ENCODE results near the gene ZMIZ1.

DNA sequence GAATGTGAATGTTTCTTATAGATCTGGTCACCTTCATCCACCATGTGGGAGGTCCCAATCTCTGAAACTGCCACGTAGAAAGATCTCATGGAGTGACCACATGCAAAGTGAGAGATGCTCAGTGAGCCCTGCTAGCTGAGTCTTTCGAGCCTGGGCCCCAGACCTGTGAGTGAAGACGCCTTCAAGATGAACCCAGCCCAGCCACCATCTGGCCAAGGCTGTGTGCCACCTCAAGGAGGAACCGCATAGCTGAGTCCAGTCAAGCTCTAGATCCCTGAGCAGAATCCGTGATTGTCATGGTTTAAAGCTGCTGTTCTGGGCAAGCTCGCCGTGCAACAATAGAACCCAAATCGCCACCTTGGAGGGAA, 258.3 kb downstream of the ZMIZ1 start:
- TF ChIP-seq, protein P1, sequence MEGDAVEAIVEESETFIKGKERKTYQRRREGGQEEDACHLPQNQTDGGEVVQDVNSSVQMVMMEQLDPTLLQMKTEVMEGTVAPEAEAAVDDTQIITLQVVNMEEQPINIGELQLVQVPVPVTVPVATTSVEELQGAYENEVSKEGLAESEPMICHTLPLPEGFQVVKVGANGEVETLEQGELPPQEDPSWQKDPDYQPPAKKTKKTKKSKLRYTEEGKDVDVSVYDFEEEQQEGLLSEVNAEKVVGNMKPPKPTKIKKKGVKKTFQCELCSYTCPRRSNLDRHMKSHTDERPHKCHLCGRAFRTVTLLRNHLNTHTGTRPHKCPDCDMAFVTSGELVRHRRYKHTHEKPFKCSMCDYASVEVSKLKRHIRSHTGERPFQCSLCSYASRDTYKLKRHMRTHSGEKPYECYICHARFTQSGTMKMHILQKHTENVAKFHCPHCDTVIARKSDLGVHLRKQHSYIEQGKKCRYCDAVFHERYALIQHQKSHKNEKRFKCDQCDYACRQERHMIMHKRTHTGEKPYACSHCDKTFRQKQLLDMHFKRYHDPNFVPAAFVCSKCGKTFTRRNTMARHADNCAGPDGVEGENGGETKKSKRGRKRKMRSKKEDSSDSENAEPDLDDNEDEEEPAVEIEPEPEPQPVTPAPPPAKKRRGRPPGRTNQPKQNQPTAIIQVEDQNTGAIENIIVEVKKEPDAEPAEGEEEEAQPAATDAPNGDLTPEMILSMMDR (conservative IDR thresholded peaks at IDR 0.05; ENCODE audit: low read length) = no peak
- no peak for TF ChIP-seq EZH2phosphoT487 (IDR thresholded peaks at IDR 0.05; ENCODE audit: borderline replicate concordance)

Measured in Loucy (cell line).